MM.1S (cell line): ENCODE measurements around the gene BCL2L2.

Experiments
- DNase-seq: peaks from one replicate; pipeline ENCODE4 v3.0.0-alpha.2; 2015
- H2AFZ ChIP-seq: fragments of 300-600 bp; sonication (generic); 2 replicates; pipeline ENCODE4 v1.6.0; 2016; ENCODE audit warnings: antibody characterized with exemption, low read length
- H3F3A ChIP-seq: fragments of 300-600 bp; sonication (generic); 2 replicates; pipeline ENCODE4 v1.6.1; 2016; ENCODE audit warnings: mild to moderate bottlenecking, antibody characterized with exemption, low read length, moderate library complexity, mixed read lengths; ENCODE audit not compliant: insufficient read depth
- H3K27ac ChIP-seq: fragments of 300-600 bp; sonication (generic); 2 replicates; pipeline ENCODE4 v1.5.1; 2016; ENCODE audit warnings: mild to moderate bottlenecking, low read length
- H3K27me3 ChIP-seq: fragments of 300-600 bp; sonication (generic); replicated peaks from 2 replicates; pipeline ENCODE4 v1.6.0; 2016; ENCODE audit warnings: low read length; ENCODE audit not compliant: insufficient read depth
- H3K36me3 ChIP-seq: fragments of 300-600 bp; sonication (generic); replicated peaks from 2 replicates; pipeline ENCODE4 v1.6.1; 2016; ENCODE audit warnings: mild to moderate bottlenecking, low read length, mixed read lengths; ENCODE audit not compliant: insufficient read depth
- H3K4me1 ChIP-seq: fragments of 300-600 bp; sonication (generic); 2 replicates; pipeline ENCODE4 v1.6.1; 2016; ENCODE audit warnings: low read length, mixed read lengths
- H3K4me2 ChIP-seq: fragments of 300-600 bp; sonication (generic); 2 replicates; pipeline ENCODE4 v1.6.0; 2016; ENCODE audit warnings: low read depth, low read length
- H3K4me3 ChIP-seq: fragments of 300-600 bp; sonication (generic); 2 replicates; pipeline ENCODE4 v1.5.1; 2016; ENCODE audit warnings: low read length, mixed read lengths
- H3K79me2 ChIP-seq: fragments of 300-600 bp; sonication (generic); 2 replicates; pipeline ENCODE4 v1.6.1; 2016; ENCODE audit warnings: mixed run types, low read length, mixed read lengths
- H3K9ac ChIP-seq: fragments of 300-600 bp; sonication (generic); 2 replicates; pipeline ENCODE4 v1.6.1; 2016; ENCODE audit warnings: low read length, mixed read lengths
- H3K9me2 ChIP-seq: fragments of 300-600 bp; sonication (generic); replicated peaks from 2 replicates; pipeline ENCODE4 v1.6.1; 2016; ENCODE audit warnings: mild to moderate bottlenecking, low read length, mixed read lengths; ENCODE audit not compliant: insufficient read depth
- H3K9me3 ChIP-seq: fragments of 300-600 bp; sonication (generic); replicated peaks from 2 replicates; pipeline ENCODE4 v1.6.1; 2016; ENCODE audit warnings: mild to moderate bottlenecking, low read length, mixed read lengths; ENCODE audit not compliant: insufficient read depth
- H4K20me1 ChIP-seq: fragments of 300-600 bp; sonication (generic); 2 replicates; pipeline ENCODE4 v1.6.1; 2016; ENCODE audit warnings: mild to moderate bottlenecking, low read length, moderate library complexity, mixed read lengths; ENCODE audit not compliant: insufficient read depth
- CTCF ChIP-seq: fragments of 300-600 bp; sonication (generic); IDR thresholded peaks from 2 replicates; pipeline ENCODE4 v1.5.1; 2016; ENCODE audit warnings: antibody characterized with exemption, low read length, mixed read lengths
- EZH2 ChIP-seq: fragments of 300-600 bp; sonication (generic); optimal IDR thresholded peaks from 2 replicates; pipeline ENCODE3; 2017; ENCODE audit warnings: low read depth, mild to moderate bottlenecking, antibody characterized with exemption, low read length, mixed read lengths
- EZH2phosphoT487 ChIP-seq: fragments of 300-600 bp; sonication (generic); IDR thresholded peaks from 2 replicates; pipeline ENCODE4 v1.6.1; 2018; ENCODE audit warnings: antibody characterized with exemption, low read length

Gene BCL2L2

GRCh38 chr14:23326491-23327332, 20.1 kb downstream of the BCL2L2 start:
- Histone ChIP-seq H2AFZ (no peak overlapping the region), H3K4me1 (peaks cover 4% of the 10 kb centered on the region; the same call in 1 of the 2 replicates), H3K9ac (no peak overlapping the region), H4K20me1 (no peaks in the 10 kb centered on the region), H3K9me2 (no peaks in the 10 kb centered on the region), H3K4me2 (no peak overlapping the region), H3K27me3 (no peaks in the 10 kb centered on the region), H3F3A (no peaks in the 10 kb centered on the region), H3K79me2 (peaks cover 18% of the 10 kb centered on the region), H3K4me3 (no peak overlapping the region), H3K36me3 (no peaks in the 10 kb centered on the region), H3K27ac (no peak overlapping the region), H3K9me3 (no peaks in the 10 kb centered on the region)
- DNase-seq: peak; percentile 8
- TF ChIP-seq EZH2: no peak
- no peak for TF ChIP-seq EZH2phosphoT487

GRCh38 chr14:23327947-23328744, 21.5 kb downstream of the BCL2L2 start:
- Histone ChIP-seq H3K4me2 (no peak overlapping the region), H4K20me1 (no peaks in the 10 kb centered on the region), H3F3A (no peaks in the 10 kb centered on the region), H3K9me2 (no peaks in the 10 kb centered on the region), H2AFZ (no peak overlapping the region), H3K4me3 (no peak overlapping the region), H3K27me3 (no peaks in the 10 kb centered on the region), H3K9ac (no peak overlapping the region), H3K27ac (no peak overlapping the region), H3K4me1 (peaks cover 4% of the 10 kb centered on the region; the same call in 1 of the 2 replicates), H3K36me3 (no peaks in the 10 kb centered on the region), H3K9me3 (no peaks in the 10 kb centered on the region), H3K79me2 (peaks cover 5% of the 10 kb centered on the region)
- TF ChIP-seq CTCF (peak; percentile 59), EZH2phosphoT487 (no peak), EZH2 (no peak)
- peak; percentile 52 for DNase-seq

- H3K9me2 ChIP-seq: no peaks in the 10 kb centered on the region
- no peak for TF ChIP-seq EZH2phosphoT487
- TF ChIP-seq CTCF: no peak
- TF ChIP-seq EZH2: no peak
- H4K20me1 ChIP-seq: no peaks in the 10 kb centered on the region
- no peaks in the 10 kb centered on the region for H3K79me2 ChIP-seq
- H3K27ac ChIP-seq: no peak overlapping the region
- no peaks in the 10 kb centered on the region for H3K36me3 ChIP-seq
- no peak overlapping the region for H3K4me2 ChIP-seq
- H3K27me3 ChIP-seq: no peaks in the 10 kb centered on the region
- no peaks in the 10 kb centered on the region for H3K4me1 ChIP-seq
- H2AFZ ChIP-seq: no peak overlapping the region
- H3F3A ChIP-seq: no peaks in the 10 kb centered on the region
- H3K9ac ChIP-seq: no peak overlapping the region
- H3K9me3 ChIP-seq: no peaks in the 10 kb centered on the region
- DNase-seq: no peak
- H3K4me3 ChIP-seq: no peak overlapping the region
Measured at GRCh38 chr14:23335623-23336022, 29.0 kb downstream of the BCL2L2 start.
